ENCODE results near the gene PCYT2. TPM values are rescaled to one million over a fixed set of nuclear protein-coding genes. Genes with fewer than 3 reads are reported as not detected.
"Not testable (repeated sequence)": the region's sequence is repeated elsewhere in the genome, so short reads cannot be mapped to it uniquely, and the experiment has no call there.

The PCYT2 gene
- total RNA-seq, 4 donors from 2014 or later: 23.7 to 34.2 (median 30.4) TPM

- Histone ChIP-seq H3K4me3 (no peak overlapping the region), H3K4me1 (peaks cover 4% of the 10 kb centered on the region), H3K9me3 (no peaks in the 10 kb centered on the region), H3K27me3 (peaks cover 24% of the 10 kb centered on the region), H3K27ac (no peak overlapping the region), H3K36me3 (no peaks in the 10 kb centered on the region)
- no peak for DNase-seq (ENCODE audit: low spot score in 2 of 2)
- WGBS: 88% methylated on average over 19 of the region's 19 CpGs
- no peak for TF ChIP-seq EP300 (IDR thresholded peaks at IDR 0.05)
- TF ChIP-seq POLR2AphosphoS5 (IDR thresholded peaks at IDR 0.05): no peak
- no peak for TF ChIP-seq POLR2A (IDR thresholded peaks at IDR 0.05)
- no peak for TF ChIP-seq CTCF (IDR thresholded peaks at IDR 0.05)
Measured at GRCh38 chr17:81954131-81955057, 43.2 kb upstream of the PCYT2 start.

- H3K9me3 ChIP-seq; H3K4me3 ChIP-seq; H3K36me3 ChIP-seq; DNase-seq (ENCODE audit: low spot score in 2 of 2); H3K4me1 ChIP-seq; H3K27ac ChIP-seq: not testable (repeated sequence)
- 79% methylated on average over 5 of the region's 5 CpGs for WGBS
- peaks cover 15% of the 10 kb centered on the region for H3K27me3 ChIP-seq
Measured at GRCh38 chr17:81953443-81953842, 42.2 kb upstream of the PCYT2 start.

GRCh38 chr17:81952792-81953228, 41.6 kb upstream of the PCYT2 start:
- TF ChIP-seq POLR2A (IDR thresholded peaks at IDR 0.05) (no peak), POLR2AphosphoS5 (IDR thresholded peaks at IDR 0.05) (no peak), EP300 (IDR thresholded peaks at IDR 0.05) (no peak)
- no peaks in the 10 kb centered on the region for H3K9me3 ChIP-seq
- no peaks in the 10 kb centered on the region for H3K36me3 ChIP-seq
- 60% methylated on average over 9 of the region's 16 CpGs for WGBS
- DNase-seq (ENCODE audit: low spot score in 2 of 2): no peak
- H3K27ac ChIP-seq: no peak overlapping the region
- no peak overlapping the region for H3K4me3 ChIP-seq
- peaks cover 8% of the 10 kb centered on the region for H3K27me3 ChIP-seq
- H3K4me1 ChIP-seq: no peaks in the 10 kb centered on the region

- H3K9me3 ChIP-seq: no peaks in the 10 kb centered on the region
- WGBS: 47% methylated on average over 13 of the region's 13 CpGs
- H3K36me3 ChIP-seq: no peaks in the 10 kb centered on the region
- peaks cover under 1% of the 10 kb centered on the region for H3K27me3 ChIP-seq
- H3K4me1 ChIP-seq: no peaks in the 10 kb centered on the region
- no peak overlapping the region for H3K4me3 ChIP-seq
- TF ChIP-seq POLR2AphosphoS5 (IDR thresholded peaks at IDR 0.05) (no peak), EP300 (IDR thresholded peaks at IDR 0.05) (no peak), CTCF (IDR thresholded peaks at IDR 0.05) (no peak), POLR2A (IDR thresholded peaks at IDR 0.05) (no peak)
- DNase-seq (ENCODE audit: low spot score in 2 of 2): no peak
- H3K27ac ChIP-seq: no peak overlapping the region
Measured at GRCh38 chr17:81951785-81952684, 40.8 kb upstream of the PCYT2 start.

GRCh38 chr17:81950501-81950900, 39.3 kb upstream of the PCYT2 start:
- no peaks in the 10 kb centered on the region for H3K4me1 ChIP-seq
- TF ChIP-seq POLR2AphosphoS5 (IDR thresholded peaks at IDR 0.05) (no peak), EP300 (IDR thresholded peaks at IDR 0.05) (no peak), CTCF (IDR thresholded peaks at IDR 0.05) (no peak), POLR2A (IDR thresholded peaks at IDR 0.05) (no peak)
- H3K4me3 ChIP-seq: no peak overlapping the region
- 87% methylated on average over 15 of the region's 15 CpGs for WGBS
- no peak overlapping the region for H3K27ac ChIP-seq
- no peaks in the 10 kb centered on the region for H3K36me3 ChIP-seq
- no peaks in the 10 kb centered on the region for H3K9me3 ChIP-seq
- DNase-seq (ENCODE audit: low spot score in 2 of 2): no peak
- no peaks in the 10 kb centered on the region for H3K27me3 ChIP-seq
